Measurements from ENCODE around the gene VTI1A.

The VTI1A gene

DNA sequence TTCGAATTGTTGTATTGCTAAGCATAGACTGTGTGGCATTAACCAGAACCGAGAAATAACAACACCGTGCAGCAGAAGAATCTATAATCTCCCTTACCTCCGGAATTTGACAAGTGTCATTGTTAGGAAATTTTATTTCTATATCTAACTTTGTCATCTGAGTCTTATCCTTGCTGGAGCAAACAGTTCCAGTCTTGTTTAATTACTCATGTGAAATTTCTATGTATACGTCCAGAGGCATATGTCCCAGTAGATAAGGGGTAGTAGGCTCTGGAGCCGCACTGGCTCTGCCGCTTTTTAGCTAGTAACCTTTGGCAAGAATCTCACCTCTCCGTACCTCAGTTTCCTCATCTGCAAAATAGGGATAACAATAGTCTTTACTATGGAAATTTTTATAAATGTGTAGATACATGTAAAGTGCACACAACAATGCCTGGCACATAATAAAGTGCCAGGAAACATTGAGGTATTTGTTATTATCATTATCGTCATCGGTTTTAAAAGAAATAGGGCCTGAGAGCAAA lies 228.6 kb downstream of the VTI1A start:
- no peak for DNase-seq (ENCODE audit: low read depth in 1 of 2, low spot score in 1 of 2)

DNA sequence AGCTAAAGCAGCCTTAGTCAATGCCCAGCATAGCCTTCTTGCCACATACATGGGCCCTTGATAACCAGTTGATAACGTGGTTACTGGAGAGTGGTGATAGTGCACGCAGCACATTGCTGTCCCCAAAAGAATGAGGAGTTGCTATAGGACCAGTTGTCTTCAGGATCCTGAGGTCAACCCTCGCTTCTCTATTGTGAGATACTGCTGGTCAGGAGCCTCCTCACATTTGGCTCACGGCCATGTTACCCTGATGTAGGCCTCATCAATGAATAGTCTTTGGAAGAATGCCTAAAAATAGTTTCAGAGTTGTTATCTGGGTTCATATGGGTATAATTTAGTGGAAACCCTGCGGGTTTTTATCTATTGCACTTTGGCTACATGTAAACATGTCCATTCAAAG lies 230.7 kb downstream of the VTI1A start:
- no peak for DNase-seq (ENCODE audit: low read depth in 1 of 2, low spot score in 1 of 2)

DNA sequence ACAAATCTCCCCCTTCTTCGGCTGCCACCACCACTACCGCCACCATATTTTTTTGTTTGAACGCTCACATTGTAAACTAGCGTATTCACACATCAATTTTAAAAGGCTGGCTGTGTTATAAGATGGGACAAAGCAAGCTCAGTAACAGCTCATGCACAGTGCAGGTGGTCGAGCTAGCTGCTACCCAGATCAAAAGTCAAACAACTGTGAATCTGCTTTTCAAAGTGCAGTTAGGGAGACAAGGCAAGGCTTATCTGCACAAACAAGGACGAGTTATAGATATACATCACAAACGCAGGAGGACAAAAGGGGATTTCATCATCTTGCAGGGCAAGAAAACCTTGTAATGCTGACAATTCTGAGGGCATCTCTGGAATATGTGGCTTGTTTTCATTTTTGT lies 231.6 kb downstream of the VTI1A start:
- DNase-seq (ENCODE audit: low read depth in 1 of 2, low spot score in 1 of 2): no peak

DNA sequence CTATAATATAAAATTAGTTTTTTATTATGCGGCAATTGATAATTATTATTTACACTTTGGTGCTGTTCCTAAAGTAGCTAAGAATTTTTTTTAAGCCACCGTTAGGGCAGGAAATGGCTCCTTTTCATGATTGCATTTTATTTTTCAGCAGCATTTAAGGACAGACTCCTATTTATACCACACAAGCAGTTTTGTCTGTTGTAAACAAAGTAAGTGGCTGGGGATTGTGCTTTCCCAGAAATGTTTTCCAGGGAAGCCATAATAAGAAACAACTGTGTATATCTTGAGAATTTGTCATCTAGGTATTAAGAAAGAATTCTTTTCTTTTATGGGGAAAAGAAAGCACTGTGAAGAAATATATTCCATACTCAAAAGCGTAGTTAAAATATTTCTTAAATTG lies 232.0 kb downstream of the VTI1A start:
- no peak for DNase-seq (ENCODE audit: low read depth in 1 of 2, low spot score in 1 of 2)

DNA sequence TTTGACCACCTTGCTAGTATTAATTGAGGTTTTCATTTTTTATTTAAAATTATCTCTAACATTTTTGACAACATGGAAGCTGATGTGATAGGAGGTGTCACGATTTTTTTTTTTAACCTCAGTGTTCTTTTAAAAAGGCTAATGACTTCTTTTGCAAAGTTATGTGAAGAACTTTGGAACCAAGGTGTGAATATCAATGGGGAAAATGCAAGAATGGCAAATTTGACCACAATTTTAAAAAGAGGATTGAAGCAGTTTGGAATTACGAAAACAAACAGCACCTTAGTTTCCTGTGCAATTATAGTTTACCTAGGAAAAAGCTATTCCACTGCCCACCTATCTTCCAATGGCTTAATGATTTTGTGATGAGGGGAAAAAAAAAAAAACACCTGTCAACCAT lies 232.4 kb downstream of the VTI1A start:
- no peak for DNase-seq (ENCODE audit: low read depth in 1 of 2, low spot score in 1 of 2)

DNA sequence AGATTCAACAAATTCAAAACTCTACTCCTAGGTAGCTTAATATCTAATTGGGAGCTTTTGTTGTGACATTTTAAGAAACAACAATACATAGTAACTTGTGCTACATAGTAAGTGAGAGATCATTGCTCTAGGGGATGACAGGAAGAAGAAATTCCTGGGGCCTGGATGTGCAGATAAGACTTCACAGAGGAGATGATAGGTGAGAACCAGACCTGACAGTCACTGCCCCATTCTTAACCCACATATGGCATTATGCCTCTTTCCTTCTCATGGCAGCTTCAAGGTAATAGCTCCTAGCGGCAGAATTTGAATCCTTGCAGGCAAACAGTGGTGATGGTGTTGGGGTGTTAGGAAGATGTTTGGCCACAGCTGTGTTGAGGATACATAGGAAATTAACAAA lies 233.6 kb downstream of the VTI1A start:
- no peak for DNase-seq (ENCODE audit: low read depth in 1 of 2, low spot score in 1 of 2)

DNA sequence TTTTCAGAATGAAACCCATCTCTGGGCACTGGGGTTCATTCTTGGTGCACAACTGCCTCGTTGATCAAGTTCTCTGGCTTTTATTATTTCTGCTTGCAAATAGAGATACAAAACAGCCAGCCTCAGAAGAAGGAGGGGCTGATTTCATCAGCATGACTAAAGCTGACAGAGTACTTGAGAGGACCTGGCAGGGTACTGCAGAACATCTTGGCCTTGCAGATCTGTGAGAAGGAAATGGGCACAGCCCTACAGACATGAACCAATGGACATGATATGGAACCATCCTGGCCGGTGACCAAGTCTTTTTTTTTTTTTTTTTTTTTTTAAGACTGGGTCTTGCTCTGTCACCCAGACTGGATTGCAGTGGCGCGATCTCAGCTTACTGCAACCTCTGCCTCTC lies 240.6 kb downstream of the VTI1A start:
- DNase-seq (ENCODE audit: low read depth in 1 of 2, low spot score in 1 of 2): no peak

DNA sequence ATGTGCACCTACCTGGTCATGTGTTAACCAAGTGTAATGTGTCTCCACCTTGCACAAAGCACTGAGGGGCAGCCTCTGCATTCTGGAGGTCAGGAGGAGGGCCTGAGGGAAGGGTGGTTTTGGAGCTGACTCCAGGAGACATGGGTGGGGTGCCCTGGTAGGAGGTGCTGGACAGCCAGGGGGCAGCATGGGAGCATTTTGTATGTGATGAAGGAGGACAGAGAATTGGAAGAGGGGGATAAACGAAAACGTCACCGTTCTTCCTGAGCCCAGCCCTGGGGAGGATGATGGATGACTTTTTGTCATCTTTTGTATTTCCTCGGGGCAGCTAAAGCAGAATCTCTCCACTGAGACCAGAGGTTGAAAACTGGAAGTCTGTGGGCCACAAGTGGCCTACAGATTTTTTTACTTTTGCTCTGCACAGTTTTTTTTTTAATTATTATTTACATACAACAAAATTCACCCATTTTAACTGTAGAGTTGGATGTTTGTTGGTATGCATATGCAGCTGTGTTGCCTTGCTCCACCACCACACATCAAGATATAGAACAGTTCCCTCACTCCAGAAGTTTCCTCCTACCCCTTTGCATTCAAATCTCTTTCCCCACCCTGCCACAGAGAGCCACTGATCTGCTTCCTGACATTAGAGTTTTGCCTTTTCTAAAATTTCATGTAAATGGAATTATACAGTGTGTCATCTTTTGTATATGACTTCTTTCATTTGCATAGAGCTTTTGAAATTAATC lies 242.5 kb downstream of the VTI1A start:
- DNase-seq (ENCODE audit: low read depth in 1 of 2, low spot score in 1 of 2): no peak

DNA sequence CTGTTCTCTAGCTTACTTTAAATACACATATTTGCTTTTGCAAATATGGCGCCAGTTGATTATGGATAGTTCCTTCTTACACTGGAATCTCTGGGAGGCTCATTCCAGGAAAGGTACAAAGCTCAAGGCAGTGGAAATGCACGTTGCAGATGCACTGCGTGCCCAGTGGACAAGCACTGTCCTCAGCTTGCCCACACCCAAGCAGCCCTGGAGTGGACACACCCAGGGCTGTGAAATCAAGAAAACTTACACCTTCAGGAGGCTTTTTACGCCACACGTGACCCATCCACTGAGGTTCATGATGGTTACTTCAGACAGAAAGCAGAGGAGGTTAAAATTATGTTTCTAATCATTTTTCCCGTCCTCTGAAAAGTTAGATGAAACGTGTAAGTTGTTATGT lies 248.5 kb downstream of the VTI1A start:
- no peak for DNase-seq (ENCODE audit: low read depth in 1 of 2, low spot score in 1 of 2)

DNA sequence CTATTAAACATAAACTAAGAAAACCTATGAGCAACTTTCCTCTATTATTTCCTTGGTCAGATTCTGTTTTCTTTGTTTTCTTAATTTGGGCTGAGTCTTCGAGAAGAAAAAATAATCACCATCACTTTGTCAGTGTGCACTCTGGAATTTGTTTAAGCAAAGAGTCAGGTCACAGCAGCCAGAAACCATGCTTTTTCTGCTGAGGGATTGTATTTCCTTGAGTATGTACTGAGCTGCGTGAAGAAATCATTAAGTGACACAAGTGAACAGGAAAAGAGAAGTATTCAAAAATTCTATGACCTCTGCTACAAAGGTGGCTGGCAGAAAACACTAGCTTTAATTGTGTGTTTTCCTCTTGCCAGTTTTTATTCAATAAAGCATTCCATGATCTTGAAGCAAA lies 249.6 kb downstream of the VTI1A start:
- DNase-seq (ENCODE audit: low read depth in 1 of 2, low spot score in 1 of 2): no peak

DNA sequence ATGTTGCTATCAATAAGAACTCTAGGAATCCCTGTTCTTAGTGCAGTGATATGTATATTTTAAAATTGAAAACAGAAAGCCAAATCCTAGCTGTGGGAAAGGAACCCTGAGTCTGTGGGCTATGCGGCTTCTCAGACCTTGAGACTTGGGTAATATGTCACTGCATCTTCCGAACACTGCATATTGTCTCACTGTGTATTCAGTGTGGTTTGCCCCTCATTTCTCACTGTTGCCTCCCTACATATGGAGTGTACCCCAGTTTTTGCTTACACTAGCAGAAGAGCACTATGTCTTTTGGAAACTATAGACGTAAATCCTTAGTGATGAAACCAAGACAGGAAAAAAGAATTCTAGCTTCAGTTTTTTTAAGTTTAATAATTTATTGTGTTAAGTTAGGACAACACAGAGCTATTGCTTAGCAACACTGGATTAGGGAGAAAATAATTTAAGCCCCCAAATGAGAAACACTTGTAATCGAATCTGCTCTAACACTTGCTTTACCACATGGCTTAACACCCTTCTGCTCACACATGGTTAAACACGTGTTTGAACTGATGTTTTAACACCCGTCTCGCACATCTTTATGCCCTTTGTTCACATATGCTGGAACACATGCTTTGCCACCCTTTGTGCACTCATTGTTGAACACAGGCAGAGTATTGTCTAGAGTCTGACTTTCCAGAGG lies 251.3 kb downstream of the VTI1A start:
- DNase-seq (ENCODE audit: low read depth in 1 of 2, low spot score in 1 of 2): no peak

DNA sequence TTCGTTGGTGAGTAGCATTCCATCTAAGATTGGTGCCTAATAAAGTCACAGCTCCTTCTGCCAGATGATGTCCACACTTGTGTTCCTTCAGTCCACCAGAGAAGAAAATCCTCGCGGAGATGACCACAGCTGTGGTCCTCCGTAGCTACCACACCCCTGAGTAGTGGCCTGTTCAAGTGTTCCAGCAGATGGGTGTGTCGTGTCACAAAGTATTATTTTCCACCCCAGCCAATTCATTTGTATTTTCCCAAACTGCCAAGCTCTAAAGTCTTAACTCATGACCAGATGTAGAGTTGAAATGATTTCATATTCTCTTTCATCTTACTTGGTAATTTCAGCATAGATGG lies 251.8 kb downstream of the VTI1A start:
- DNase-seq (ENCODE audit: low read depth in 1 of 2, low spot score in 1 of 2): no peak

DNA sequence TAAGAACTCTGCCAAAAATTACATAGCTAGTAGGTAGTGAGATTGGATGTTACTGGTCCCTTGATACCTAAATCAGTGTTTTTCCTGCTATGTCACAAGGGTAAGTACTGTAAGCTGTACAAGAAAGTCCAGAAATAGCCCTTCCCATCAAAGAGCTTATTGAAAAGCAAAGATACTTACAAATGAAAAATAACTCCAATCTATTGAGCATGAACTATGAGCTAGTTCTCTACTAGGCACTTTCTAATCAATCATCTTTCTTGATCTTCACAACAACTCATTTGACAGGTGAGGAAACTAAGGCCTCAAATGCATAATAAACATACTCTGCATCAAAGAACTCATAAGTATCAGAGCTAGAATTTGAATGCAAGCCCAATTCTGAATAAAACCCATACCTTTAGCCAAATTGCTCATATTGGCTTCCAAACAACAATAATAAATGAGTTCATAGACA lies 253.2 kb downstream of the VTI1A start:
- no peak for DNase-seq (ENCODE audit: low read depth in 1 of 2, low spot score in 1 of 2)

DNA sequence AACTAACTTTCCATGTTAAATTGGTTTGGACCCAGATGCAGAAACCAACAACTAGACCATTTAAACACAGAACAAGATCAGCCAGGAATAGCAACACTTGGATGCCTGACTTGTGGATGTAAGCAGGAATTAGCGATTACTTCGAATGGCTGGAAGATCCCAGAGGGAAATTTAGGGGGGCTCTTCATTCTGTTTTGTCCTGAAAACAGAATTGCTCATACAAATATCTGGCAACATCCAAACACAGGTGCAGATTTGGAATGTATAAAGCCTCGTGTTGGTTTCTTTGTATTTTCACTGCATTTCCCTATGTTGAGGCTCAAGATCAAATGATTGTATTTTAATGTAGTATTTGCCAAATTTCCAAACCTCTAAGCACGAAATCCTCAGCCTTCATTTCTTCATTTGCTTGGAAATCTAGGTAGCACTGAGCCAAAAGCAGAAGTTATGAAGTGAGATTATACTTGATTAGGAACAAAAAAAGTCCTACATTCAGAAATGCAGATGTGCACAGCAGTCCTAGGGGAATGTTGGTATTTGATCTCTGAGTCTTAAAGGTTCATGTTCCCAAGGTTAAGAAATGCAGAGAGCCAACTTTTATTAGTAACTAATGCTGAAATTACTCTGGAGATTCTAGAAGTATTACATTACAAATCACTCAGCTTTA lies 254.3 kb downstream of the VTI1A start:
- DNase-seq (ENCODE audit: low read depth in 1 of 2, low spot score in 1 of 2): no peak

DNA sequence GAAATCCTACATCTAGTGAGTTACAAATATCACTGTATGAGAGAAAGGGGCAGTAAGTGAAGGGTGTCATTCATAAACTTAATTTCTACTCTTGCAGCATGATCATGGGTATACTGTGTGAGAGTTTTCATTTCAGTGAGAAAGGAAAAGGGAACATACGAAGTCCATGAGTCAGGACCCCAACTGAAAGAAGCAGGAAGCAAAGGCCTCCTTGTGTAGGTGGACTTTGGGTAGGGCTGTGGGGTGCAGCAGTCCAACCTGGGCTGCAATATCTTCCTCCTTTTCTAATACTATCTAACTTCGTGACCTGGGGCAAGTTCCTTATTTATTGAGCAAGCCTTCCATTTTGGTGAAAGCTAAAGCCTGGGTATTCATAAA lies 254.9 kb downstream of the VTI1A start:
- no peak for DNase-seq (ENCODE audit: low read depth in 1 of 2, low spot score in 1 of 2)

DNA sequence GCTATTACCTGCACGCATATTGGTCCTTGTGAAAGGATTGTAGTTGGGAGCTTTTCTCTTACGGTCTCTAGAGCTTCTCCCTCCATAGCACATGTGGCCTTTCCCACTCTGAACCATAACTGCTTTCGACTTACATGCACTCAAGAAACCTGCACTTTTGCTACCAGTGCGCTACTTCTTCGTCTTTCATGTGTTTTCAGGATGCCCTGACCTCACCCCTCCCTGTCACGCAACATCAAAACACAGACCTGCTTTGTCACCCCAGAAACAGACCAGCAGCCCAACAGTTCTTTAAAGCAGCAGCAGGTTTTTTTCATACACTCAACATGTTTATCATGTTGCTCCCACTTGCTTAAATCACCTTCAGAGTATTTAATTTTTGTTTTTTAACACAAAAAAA lies 259.6 kb downstream of the VTI1A start:
- no peak for DNase-seq (ENCODE audit: low read depth in 1 of 2, low spot score in 1 of 2)

DNA sequence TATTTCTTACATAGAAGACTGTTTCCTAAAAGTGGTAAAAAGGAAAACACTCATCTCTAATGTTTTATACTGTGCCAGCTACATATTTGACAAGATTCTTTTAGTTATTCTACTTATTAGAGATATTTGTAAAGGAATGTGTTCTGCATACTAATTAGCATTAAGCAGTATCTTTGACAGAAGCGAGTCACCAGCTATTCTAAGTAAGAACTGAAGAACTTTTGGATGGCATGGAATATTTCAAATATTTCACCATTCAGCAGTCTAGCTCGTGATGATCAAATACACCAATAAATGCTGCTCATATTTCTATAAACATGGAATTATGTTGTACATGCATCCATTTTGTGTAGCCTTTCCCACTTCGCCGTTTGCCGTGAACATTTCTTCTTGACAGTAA lies 261.4 kb downstream of the VTI1A start:
- no peak for DNase-seq (ENCODE audit: low read depth in 1 of 2, low spot score in 1 of 2)

DNA sequence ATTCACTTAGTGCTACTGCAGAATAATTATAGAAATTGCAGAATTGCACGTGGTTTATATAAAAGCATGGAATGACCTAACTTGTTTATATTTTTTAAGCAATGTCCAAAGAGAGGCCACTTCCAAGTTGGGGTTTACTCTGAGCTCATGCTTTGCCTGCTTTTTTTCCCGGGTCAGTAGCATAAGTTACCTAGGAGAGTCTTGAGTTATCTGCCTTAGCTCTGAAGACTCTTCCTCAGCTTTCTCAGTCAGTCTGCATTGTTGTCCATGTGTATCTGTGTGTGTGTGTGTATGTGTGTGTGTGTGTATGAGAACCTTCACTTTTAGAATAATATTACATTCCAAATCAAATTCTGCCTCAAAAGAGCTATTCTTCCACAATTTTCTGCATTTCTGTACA lies 263.5 kb downstream of the VTI1A start:
- no peak for DNase-seq (ENCODE audit: low read depth in 1 of 2, low spot score in 1 of 2)

DNA sequence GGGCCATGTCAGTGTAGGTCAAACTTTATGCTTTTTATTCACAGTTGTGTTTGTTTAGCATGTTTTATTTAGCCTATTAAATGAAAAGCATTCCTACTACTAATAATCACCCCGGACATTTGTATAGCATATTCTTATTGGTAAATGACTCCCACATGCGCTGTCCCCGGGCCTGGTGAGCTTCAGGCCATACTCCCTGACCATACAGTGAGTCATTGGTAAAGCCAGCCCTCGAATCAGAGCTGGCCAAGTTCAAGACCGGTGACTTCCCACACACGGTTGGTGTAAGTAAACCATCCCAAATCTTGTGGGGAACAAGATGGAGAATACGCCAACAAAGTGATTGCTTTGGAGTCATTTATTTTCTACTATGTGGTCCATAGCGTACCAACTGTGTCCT lies 264.4 kb downstream of the VTI1A start:
- no peak for DNase-seq (ENCODE audit: low read depth in 1 of 2, low spot score in 1 of 2)

DNA sequence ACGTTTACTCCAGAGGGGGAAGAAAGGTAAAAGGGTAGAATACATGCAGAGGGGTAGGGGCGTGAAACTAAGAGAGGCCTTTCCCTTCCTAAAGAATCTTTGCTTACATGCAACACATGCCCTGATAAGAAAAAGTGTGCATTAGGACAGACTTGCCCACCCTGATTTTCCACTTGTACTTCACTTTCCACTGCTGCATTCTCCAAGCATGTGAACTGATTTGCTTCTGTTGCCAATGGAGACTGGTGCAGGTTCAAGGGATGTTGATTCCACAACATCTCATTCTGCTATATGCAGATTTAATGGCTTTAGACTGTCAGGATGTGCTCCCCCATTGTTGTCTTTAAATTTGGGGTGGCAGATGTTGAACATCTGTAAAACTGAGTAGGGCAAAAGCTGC lies 265.5 kb downstream of the VTI1A start:
- no peak for DNase-seq (ENCODE audit: low read depth in 1 of 2, low spot score in 1 of 2)

DNA sequence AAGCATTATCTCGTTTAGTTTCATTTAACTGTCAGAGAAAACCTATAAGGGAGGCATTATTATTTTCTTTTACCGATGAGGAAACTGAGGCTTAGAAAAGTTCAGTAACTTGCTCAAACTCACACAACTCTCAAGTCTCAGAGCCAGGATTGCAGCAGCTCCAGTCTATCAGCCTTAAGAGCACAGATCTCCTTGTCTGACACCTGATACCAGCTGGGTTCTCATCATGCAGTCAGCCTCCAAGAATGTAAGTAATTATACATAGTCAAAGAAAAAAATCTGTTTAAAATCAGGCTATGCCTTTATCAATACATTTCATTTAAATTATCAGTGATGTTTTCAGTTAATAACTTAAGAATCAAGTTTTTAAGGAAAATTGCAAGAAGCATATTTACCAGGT lies 266.4 kb downstream of the VTI1A start:
- no peak for DNase-seq (ENCODE audit: low read depth in 1 of 2, low spot score in 1 of 2)

DNA sequence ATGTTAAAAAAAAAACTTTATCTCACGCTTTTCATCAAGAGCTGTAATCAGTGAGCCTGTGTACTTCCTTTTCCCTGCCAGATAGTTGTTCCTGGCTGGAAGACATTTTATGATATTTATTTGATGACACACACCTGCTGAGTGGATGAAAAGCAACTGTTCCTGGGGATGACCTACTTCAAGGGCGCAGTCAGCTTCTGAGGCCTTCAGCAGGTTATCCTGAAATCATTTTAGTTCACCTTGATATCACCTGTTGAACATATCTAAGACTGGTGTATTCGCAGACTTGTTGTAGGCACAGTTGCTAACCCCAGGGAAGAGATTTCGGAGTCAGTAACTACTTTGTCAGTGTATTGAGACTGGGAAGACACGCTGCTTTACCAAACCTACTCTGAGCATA lies 268.6 kb downstream of the VTI1A start:
- no peak for DNase-seq (ENCODE audit: low read depth in 1 of 2, low spot score in 1 of 2)

All from activated CD4-positive, alpha-beta T cell treated with anti-CD3 and anti-CD28 coated beads, Interleukin-2, amount 50 U/mL, for 24 hours (primary cell).